ENCODE data around the gene TTN.

DNA sequence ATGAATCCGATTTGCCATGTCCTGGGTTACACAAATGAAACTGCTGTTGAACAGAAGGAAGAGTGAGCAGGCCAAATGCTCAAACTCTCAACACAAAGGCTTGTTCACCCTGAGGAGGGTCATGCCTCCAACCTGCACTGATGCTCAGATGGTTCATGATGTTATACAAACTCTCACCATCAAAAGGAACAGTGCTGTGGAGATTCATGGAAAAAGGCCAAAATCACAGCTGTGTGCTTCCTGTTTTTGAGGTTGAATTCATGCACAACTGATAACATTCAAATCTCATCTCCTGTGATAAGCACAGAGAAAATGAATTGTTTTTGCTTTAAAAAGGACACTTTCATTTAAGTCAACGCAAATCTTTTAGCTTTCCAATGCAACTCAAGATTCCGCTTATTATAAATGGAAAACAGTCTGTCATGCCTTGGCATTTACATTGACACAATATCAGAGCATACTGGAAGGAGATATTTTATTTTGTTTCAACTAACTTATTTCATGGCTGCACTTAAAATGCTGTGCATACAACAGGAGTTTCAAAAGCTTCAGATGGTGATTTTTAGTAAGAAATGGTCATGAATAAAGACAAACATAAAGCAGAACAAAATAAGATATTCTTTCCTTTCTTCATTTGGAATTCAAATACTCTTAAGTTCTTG lies 22.2 kb upstream of the TTN start:
- TF ChIP-seq BHLHE40 (IDR thresholded peaks at IDR 0.05; ENCODE audit: low read depth, low read length) = no peak
- TF ChIP-seq, protein P1, sequence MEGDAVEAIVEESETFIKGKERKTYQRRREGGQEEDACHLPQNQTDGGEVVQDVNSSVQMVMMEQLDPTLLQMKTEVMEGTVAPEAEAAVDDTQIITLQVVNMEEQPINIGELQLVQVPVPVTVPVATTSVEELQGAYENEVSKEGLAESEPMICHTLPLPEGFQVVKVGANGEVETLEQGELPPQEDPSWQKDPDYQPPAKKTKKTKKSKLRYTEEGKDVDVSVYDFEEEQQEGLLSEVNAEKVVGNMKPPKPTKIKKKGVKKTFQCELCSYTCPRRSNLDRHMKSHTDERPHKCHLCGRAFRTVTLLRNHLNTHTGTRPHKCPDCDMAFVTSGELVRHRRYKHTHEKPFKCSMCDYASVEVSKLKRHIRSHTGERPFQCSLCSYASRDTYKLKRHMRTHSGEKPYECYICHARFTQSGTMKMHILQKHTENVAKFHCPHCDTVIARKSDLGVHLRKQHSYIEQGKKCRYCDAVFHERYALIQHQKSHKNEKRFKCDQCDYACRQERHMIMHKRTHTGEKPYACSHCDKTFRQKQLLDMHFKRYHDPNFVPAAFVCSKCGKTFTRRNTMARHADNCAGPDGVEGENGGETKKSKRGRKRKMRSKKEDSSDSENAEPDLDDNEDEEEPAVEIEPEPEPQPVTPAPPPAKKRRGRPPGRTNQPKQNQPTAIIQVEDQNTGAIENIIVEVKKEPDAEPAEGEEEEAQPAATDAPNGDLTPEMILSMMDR (conservative IDR thresholded peaks at IDR 0.05; ENCODE audit: low read depth, low read length) = no peak
- TF ChIP-seq MXI1 (IDR thresholded peaks at IDR 0.05; ENCODE audit: borderline replicate concordance, low read depth, low read length) = no peak
- TF ChIP-seq, protein P2, sequence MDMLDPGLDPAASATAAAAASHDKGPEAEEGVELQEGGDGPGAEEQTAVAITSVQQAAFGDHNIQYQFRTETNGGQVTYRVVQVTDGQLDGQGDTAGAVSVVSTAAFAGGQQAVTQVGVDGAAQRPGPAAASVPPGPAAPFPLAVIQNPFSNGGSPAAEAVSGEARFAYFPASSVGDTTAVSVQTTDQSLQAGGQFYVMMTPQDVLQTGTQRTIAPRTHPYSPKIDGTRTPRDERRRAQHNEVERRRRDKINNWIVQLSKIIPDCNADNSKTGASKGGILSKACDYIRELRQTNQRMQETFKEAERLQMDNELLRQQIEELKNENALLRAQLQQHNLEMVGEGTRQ (IDR thresholded peaks at IDR 0.05; ENCODE audit: low read depth, low read length) = no peak
- TF ChIP-seq POLR2A (IDR thresholded peaks at IDR 0.05; ENCODE audit: low read depth, low read length) = no peak

Measured in IMR-90 (cell line).